GM19463 (cell line): Measurements from ENCODE around the gene ARHGAP25.

Experiments
- ATAC-seq: cut with Tn5 transposase; IDR thresholded peaks from one replicate; pipeline ENCODE4 v1.9.1; 2021; ENCODE audit warnings: mild to moderate bottlenecking, moderate library complexity; ENCODE audit not compliant: unreplicated experiment

Gene ARHGAP25

GRCh38 chr2:68765739-68766375 is 31.2 kb downstream of the ARHGAP25 start:
- no peak for ATAC-seq

GRCh38 chr2:68766376-68766845 is 31.8 kb downstream of the ARHGAP25 start:
- ATAC-seq: no peak

GRCh38 chr2:68767031-68767961 is 32.7 kb downstream of the ARHGAP25 start:
- no peak for ATAC-seq

GRCh38 chr2:68767996-68768395 is 33.4 kb downstream of the ARHGAP25 start:
- ATAC-seq: no peak

GRCh38 chr2:68768461-68768860 is 33.9 kb downstream of the ARHGAP25 start:
- no peak for ATAC-seq

GRCh38 chr2:68768951-68769350 is 34.3 kb downstream of the ARHGAP25 start:
- ATAC-seq: no peak

- no peak for ATAC-seq
These were observed 35.1 kb downstream of the ARHGAP25 start for GRCh38 chr2:68769586-68770270.

GRCh38 chr2:68770271-68771111 is 35.9 kb downstream of the ARHGAP25 start:
- no peak for ATAC-seq

- ATAC-seq: no peak
These were observed 36.7 kb downstream of the ARHGAP25 start for GRCh38 chr2:68771211-68771751.

- no peak for ATAC-seq
These were observed 37.5 kb downstream of the ARHGAP25 start for GRCh38 chr2:68772109-68772508.

- peak; percentile 94 for ATAC-seq
These were observed 40.1 kb downstream of the ARHGAP25 start for GRCh38 chr2:68774569-68775271.

GRCh38 chr2:68775272-68775842 is 40.7 kb downstream of the ARHGAP25 start:
- no peak for ATAC-seq

- ATAC-seq: no peak
These were observed 41.5 kb downstream of the ARHGAP25 start for GRCh38 chr2:68776124-68776523.

GRCh38 chr2:68779595-68779994 is 45.0 kb downstream of the ARHGAP25 start:
- no peak for ATAC-seq

- no peak for ATAC-seq
These were observed 49.6 kb downstream of the ARHGAP25 start for GRCh38 chr2:68784188-68784587.

- ATAC-seq: no peak
These were observed 50.3 kb downstream of the ARHGAP25 start for GRCh38 chr2:68784915-68785314.

- ATAC-seq: no peak
These were observed 52.7 kb downstream of the ARHGAP25 start for GRCh38 chr2:68787356-68787755.

- ATAC-seq: peak; percentile 100
These were observed 55.0 kb downstream of the ARHGAP25 start for GRCh38 chr2:68789603-68790002.

GRCh38 chr2:68790600-68790999 is 56.0 kb downstream of the ARHGAP25 start:
- ATAC-seq: no peak
